ENCODE measurements around the gene LILRB3.
A peak's percentile ranks its signal among the peaks of the same experiment; 100 is the strongest.
"Not testable (repeated sequence)": the region's sequence is repeated elsewhere in the genome, so short reads cannot be mapped to it uniquely, and the experiment has no call there.

Gene LILRB3

DNA sequence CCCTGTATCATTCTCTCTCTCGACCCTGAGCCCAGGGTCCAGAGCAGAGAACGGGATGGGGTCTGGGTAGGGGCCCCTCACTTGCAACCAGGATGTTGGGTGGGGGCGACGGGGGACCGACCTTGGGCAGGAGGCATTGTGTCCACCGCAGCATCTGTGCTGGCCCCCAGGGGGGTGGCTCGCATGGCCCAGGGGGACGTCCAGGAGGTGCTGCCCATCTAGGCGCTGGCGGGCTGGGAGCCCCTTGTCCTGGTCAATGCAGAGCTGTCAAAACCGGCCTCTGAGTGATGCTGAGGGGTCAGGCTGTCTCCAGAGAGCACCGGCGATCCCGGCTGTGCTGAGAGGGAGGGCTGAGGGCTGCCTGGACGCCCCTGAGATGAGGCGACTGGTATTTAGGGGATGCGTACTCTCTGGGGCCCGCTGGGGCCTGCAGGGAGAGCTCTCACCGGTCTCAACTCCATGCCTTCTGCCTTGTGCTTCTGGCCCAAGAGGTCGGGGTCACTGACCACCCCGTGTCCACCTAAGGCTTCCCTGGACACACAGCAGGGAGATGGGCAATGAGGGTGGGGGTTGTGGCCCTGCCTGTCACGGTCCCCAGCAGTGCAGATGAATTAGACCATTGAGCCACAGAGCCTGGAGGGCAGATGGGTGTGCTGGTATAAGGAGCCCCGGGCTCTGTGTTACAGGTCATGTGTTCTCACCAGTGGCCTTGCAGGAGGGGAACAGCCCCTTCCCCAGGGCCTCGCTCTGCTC lies 13.6 kb downstream of the LILRB3 start:
- no peak for DNase-seq

DNA sequence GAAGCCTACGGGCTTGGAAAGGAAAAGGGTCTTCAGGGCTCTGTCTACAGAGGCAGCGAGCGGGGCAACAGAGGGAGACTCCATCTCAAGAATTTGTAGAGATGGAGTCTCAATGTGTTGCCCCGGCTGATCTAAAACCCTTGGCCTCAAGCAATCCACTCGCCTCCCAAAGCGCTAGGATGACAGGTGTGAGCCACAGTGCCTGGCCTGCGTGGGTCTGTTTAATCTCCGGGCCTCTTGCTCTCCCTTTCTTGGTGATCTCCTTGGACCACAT lies 14.1 kb downstream of the LILRB3 start:
- DNase-seq: no peak

DNA sequence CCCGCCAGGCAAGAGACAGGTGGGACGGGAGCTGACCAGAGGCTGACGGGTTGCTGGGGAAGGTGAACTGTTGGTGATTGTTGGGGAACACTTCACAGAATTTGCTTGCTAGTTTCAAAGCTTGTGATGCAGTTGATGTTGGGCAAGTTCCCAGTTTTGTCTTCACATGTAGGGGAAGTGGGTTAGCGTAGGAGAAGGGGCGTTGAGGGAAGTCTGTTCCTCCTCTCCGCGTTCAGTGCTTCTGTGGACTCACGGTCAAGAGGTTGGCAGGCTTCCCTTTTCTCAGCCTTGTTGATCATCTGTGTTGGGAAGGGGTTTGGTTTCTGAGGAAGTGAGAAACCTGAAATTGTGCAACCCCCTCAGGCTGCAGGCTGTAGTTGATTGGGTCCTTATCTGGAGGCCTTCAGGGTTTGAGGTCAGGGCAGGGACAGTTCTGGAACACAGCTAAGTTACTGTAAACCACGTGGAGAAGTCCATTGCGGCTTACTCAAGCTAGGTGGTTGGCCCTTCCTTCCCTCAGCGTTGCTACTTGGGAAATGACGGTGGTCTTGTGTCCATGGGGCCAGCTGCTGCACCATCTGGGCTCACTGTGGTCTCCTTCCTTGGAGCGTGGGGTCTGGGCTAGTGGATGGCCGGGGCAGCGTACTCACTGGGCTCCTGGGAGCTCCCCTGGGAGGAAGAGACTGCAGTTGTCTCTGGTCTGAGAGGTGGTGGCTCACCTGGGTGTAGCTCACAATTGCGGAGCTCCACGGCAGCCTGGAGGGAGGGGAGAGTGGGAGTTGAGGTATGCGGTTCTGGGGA lies 14.6 kb downstream of the LILRB3 start:
- peak; percentile 100 for DNase-seq

DNA sequence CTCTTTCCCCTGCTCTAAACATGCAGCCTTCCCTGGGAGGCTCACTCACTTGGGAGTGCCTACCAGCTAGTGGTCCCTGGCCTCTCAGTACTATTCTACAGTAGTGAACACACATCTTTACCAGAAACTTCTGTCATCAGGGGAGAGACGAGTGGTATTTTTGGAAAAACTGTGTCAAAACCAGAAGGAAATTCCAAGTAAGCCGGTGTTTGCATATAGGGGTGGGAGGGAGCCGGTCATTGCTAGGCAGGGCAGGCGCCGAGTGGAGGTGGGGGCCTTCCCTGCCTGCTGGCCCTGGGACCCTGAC lies 15.2 kb downstream of the LILRB3 start:
- DNase-seq: no peak

DNA sequence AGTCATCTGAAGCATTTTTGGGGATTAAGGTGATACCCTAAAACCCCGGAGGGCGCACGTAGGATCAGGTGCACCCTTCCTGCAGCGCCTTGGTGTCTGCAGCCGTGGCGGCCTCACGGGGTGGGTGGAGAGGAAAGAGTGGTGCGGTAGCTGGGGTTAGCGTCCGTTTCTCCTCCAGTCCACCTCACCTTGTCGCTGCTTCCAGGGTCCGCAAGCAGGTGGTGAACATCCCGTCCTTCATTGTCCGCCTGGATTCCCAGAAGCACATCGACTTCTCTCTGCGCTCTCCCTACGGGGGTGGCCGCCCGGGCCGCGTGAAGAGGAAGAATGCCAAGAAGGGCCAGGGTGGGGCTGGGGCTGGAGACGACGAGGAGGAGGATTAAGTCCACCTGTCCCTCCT lies 15.6 kb downstream of the LILRB3 start:
- DNase-seq: not testable (repeated sequence)

DNA sequence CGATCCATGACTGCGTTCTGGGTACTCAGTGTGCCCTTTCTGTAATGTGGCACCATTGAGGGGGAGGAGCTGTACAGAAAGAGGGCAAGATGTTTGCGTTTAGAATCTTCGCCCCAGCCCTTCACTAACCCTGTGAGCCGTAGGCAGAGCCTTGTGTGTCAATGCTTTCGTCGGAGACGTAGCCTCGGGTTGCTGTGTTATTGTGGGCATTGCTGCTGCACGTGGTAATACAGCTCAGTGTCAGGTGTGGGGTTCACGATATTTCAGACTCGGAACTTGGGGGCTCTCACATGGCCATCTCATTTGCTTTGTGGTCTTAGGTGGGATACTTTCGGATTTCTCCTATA lies 16.0 kb downstream of the LILRB3 start:
- no peak for DNase-seq

DNA sequence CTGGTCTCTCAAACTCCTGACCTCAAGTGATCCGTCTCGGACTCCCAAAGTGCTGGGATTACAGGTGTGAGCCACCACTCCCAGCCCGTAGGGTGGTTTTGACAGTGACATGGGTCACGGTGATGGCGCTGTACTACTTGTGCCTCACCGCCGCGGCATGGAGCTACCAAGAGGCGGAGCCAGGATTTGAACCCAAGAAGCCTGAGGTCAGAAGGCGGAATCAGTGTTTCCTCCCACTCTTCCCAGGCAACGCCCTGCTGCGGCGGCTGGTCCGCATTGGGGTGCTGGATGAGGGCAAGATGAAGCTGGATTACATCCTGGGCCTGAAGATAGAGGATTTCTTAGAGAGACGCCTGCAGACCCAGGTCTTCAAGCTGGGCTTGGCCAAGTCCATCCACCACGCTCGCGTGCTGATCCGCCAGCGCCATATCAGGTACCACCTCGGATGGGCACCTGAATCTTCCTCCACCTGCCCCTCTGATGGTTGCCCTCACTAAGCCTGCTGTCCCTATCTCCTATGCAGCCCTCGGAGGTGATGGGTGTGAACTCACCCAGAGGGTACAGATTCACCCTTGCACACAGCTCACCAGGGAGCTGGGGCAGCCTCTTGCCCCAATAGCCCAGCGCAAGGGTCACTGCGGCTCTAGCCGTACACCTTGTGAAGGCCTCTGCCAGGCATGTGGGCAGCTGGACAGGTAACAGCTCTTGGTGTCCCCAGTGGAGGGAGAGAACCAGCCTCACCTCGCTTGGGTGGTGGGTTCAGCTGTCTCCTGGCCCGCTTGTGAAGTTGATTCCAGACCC lies 16.6 kb downstream of the LILRB3 start:
- DNase-seq: no peak

DNA sequence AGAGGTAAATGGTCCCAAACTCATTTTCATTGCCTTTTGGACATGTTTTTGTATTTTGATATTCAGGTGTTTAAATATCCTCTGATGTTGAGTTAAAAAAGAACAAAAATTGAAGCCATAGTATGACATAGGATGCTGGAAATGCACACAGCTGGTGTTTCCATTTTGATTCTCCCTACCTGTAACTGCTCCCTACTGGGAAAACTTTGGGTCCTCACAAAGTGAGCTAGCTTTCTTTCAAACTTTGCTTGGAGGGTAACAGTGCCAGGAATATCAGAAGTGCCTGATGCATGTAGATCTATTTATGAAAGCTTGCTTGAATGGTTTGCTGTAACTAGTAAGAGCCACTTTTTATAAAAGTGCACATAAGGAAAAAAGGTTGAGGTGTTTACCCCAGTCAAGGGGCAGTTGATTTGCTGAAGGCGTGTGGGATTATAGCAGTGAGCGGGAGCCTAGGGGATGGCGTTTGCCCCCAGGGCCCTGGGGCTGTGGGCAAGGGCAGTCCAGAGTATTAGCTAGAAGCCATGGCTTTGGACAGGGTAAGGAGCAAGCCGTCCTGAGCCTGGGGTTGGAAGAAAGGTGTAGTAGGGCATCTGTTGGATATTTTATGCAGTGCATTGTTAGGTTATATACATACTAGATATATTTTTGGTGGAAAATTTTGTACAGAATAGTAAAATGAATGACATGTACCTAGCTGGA lies 17.9 kb downstream of the LILRB3 start:
- DNase-seq: no peak

DNA sequence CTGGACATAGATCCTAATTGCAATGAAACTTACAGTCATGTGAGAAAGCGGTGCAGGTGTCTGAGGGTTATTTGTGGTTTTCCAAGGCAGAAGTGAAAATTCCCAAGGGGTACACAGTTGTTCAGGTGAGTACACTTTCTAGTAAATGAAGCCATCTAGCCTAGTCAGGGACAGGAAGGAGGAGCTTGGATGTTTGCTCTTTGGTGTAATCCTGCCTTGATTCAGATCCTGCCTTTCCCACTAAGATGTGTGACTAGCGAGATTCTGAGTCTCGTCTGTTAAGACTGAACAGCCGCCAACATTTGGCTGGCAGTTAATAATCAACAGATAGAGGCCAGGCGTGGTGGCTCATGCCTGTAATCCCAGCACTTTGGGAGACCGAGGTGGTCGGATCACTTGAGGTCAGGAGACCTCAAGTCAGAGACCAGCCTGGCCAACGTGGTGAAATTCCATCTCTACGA lies 19.6 kb downstream of the LILRB3 start:
- no peak for DNase-seq

DNA sequence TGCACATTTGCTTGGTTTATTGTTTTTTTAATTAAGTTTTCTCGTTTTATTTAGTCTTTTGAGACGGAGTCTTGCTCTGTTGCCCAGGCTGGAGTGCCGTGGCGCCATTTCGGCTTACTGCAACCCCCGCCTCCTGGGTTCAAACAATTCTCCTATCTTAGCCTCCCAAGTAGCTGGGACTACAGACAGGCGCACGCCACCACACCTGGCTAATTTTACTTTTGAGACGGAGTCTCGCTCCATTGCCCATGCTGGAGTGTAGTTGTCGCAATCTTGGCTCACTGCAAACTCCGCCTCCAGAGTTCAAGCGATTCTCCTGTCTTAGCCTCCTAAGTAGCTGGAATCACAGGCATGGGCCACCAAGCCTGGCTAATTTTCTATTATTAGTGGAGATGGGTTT lies 20.8 kb downstream of the LILRB3 start:
- no peak for DNase-seq

DNA sequence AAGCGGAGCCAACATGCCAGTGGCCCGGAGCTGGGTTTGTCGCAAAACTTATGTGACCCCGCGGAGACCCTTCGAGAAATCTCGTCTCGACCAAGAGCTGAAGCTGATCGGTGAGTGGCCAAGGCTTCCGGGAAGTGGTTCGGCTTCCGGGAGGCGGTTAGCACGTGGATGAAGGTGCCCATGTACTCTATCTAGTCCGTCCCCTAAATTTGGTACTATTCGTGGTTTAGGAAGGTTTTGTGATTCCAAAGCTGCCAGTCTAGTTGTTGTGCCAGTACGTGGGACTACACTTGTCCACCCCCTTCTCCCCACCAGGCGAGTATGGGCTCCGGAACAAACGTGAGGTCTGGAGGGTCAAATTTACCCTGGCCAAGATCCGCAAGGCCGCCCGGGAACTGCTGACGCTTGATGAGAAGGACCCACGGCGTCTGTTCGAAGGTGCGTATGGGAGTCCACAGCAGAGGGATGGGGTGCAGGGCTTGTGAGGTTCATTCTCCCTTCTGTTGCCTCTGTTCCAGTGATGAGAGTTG lies 21.6 kb downstream of the LILRB3 start:
- DNase-seq: no peak

DNA sequence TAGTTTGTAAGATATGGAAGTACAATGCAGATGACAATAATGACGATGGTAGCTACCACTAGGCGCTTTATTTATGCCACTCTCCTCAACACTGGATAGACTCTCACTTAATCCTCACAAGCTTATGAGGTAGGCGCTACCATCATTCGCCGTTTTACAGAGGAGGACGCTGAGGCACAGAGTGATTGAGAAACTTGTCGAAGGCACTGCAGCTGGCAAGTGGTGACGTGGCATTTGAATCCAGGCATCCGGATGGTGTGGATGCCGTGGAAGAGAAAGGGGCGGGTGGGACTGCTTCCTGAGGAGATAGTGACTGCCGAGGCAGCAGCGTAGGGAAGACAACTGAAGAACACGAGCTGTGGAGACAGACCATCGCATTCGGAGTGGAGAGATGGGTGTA lies 23.4 kb downstream of the LILRB3 start:
- DNase-seq: no peak

DNA sequence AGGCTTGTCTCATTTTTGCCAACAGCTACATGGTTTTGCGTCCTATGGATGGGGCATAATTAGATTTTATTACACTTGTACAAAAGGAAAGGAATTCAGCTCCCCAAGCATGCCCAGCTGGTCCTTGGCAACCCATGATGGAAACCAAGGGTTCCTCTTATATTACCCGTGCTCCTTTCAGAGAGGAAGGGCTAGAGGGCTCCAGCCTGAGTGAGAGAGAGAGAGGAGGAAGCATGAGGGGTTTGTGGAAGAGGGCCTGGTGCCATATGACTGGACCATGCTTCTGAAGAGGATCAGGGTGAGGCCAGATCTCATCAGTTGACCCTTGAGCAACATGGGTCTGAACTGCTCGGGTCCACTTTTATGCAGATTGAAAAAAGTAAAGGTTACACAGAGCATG lies 25.7 kb downstream of the LILRB3 start:
- no peak for DNase-seq

DNA sequence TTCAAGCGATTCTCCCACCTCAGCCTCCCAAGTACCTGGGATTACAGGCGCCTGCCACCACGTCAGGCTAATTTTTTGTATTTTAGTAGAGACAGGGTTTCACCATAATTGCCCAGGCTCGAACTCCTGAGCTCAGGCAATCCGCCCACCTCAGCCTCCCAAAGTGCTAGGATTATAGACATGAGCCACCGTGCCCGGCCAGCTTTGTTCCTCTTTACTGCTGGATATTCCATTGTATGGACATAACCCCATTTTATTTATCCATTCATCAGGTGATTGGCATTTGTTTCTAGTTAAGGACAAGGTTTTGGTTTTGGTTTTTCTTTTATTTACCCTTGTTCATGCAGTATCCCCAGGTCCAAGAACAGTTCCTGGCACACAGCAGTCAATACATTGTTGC lies 26.3 kb downstream of the LILRB3 start:
- no peak for DNase-seq

DNA sequence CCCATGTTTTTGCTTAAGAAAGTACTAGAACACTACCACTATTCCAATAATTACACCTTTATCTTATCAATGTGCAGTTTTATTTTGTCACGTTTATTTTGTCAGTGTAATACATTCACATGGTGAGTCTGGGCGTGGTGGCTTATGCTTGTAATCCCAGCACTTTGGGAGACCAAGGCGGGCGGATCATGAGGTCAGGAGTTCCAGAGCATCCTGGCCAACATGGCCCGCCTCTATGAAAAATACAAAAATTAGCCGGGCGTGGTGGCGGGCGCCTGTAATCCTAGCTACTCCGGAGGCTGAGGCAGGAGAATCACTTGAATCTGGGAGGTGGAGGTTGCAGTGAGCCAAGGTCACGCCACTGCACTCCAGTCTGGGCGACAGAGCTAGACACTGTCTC lies 28.3 kb downstream of the LILRB3 start:
- not testable (repeated sequence) for DNase-seq

DNA sequence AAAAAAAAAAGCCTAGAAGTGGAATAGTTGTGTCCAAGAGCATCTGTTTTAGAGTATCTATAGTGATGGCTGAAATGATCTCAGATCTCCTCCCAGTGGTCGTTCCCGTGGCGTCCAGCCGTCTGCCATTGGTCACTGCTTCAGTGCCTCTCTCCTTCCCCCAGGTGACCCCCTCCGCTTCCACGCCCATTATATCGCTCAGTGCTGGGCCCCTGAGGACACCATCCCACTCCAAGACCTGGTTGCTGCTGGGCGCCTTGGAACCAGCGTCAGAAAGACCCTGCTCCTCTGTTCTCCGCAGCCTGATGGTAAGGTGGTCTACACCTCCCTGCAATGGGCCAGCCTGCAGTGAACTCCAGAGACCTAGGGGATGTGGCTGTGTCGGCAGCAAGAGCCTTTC lies 29.8 kb downstream of the LILRB3 start:
- DNase-seq: no peak

DNA sequence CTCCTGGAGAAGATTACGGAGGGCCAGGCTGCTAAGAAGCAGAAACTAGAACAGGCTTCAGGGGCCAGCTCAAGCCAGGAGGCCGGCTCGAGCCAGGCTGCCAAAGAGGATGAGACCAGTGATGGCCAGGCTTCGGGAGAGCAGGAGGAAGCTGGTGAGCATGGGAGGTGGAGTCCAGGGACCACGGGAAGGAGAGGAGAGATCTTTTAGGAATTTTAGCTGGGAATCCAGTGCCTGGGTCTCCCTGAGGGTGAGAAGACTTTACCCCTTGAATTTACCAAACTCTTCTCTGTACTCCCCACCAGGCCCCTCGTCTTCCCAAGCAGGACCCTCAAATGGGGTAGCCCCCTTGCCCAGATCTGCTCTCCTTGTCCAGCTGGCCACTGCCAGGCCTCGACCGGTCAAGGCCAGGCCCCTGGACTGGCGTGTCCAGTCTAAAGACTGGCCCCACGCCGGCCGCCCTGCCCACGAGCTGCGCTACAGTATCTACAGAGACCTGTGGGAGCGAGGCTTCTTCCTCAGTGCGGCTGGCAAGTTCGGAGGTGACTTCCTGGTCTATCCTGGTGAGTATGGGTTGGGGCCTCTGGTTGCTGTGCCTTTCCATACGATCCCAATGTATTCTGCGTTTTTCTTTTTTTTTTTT lies 30.9 kb downstream of the LILRB3 start:
- DNase-seq: no peak

DNA sequence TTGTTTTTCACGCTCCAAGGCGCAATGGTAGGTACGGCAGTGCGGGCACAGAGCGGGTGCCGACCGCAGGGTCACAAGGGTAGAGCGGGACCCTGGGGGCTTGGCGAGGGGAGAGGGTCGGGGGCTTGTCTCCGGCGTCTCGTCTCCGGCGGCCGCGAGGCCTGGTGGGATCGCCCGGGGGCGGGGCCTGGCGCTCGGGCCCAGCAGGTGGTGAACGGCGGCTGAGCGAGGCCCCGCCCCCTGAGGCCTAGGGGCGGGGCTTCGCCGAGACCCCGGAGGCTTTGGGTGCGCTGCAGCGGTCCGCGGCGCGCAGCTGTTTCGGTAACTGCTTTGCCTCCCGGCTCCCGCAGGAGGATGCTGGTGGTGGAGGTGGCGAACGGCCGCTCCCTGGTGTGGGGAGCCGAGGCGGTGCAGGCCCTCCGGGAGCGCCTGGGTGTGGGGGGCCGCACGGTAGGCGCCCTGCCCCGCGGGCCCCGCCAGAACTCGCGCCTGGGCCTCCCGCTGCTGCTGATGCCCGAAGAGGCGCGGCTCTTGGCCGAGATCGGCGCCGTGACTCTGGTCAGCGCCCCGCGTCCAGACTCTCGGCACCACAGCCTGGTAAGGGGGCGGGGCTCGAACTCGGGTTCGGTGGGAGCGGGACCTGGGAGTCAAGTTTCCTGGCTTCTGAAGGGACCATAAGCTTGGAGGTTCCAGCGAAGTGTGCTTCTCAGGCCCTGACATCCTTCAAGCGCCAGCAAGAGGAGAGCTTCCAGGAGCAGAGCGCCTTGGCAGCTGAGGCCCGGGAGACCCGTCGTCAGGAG lies 31.6 kb downstream of the LILRB3 start, which contains the start of gene TSEN34:
Gene TSEN34 (plus strand): TSS at position 298 of the 800 bp plus-strand sequence. CDS start 57 bp downstream, at position 355.
- peak; percentile 76 to 83 for DNase-seq

DNA sequence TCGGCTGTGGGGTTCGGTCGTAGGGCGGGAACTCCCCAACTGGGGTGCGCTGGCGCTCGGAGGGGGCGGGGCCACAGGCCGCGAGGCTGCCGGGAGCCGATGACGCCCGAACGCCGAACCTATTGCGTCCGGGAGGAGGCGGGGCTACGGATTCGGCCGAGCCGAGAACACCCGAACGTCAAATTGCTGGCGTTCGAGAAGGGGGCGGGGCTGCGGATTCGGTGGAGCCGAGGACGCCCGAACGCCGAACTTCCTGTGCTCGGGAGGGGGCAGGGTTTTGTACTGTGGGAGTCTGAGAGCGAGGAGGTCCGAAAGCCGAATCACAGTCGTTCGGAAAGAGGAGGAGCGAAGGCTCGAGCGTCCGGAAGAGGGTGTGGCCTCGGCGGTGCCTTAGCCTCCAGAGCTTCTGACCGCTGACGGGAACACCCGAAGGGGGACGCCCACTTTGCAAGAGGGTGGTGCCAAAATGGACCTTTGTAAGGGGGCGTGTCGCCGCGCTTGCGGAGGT lies 32.2 kb downstream of the LILRB3 start:
- peak; percentile 98 for DNase-seq

DNA sequence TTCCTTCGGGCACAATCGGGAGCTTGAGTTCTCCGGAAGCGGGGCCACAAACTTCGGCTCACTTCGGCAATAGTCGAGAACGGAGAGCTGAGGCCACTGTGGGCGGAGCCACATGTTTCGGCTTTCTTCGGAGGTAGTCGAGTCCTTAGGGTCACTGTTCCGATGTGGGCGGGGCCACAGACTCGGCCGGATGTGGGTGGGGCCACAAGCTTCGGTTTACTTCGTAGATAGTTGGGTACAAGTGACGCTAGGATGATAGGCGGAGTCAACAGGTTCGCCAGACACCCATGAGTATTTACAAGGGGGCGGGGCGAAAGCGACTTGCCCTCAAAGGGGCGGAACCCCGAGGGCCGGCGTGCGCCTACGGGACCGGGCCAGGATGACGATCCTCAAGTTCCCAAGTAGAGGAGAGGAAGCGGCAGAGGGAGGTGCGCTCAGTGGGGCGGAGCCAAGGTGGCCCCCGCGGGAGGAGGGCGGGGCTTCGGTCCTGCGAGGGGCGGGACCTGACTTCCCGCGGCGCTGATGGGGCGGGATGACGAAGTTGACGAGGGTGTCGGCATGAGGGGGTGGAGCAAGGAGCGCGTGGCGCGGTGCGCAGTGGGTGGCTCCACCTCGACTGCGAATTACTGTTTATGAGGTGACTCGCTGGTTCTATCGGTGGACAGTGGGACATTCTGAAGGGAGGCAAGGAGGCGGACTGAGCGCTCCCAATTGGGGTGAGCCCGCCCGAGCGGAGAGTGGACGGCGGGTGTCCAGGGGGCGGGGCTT lies 32.9 kb downstream of the LILRB3 start:
- DNase-seq: peak; percentile 99
